Stimulated activated CD4-positive, alpha-beta T cell treated with anti-CD3 and anti-CD28 coated beads, Interleukin-1b, Interleukin-23, amount 100 ng/mL, for 24 hours (primary cell): ENCODE results near the gene EMX2.
"Not testable (repeated sequence)": the region's sequence is repeated elsewhere in the genome, so short reads cannot be mapped to it uniquely, and the experiment has no call there.

Source experiments
- DNase-seq, 4 experiments: peaks; one replicate each; pipeline ENCODE4 v3.0.0-alpha.2; 2020; ENCODE audit warnings: low read depth in 4 of 4, low spot score in 1 of 4

The EMX2 gene

DNA sequence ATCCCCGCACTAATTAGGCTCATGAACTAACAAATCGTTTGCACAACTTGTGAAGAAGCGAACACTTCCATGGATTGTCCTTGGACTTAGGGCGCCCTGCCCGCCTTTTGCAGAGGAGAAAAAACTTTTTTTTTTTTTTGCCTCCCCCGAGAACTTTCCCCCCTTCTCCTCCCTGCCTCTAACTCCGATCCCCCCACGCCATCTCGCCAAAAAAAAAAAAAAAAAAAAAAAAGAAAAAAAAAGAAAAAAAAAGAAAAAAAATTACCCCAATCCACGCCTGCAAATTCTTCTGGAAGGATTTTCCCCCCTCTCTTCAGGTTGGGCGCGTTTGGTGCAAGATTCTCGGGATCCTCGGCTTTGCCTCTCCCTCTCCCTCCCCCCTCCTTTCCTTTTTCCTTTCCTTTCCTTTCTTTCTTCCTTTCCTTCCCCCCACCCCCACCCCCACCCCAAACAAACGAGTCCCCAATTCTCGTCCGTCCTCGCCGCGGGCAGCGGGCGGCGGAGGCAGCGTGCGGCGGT is at the start of gene EMX2:
EMX2 (plus strand) TSS at position 41 of the 519 bp plus-strand sequence. CDS start 522 bp downstream, outside the sequence.
- no peak for DNase-seq

DNA sequence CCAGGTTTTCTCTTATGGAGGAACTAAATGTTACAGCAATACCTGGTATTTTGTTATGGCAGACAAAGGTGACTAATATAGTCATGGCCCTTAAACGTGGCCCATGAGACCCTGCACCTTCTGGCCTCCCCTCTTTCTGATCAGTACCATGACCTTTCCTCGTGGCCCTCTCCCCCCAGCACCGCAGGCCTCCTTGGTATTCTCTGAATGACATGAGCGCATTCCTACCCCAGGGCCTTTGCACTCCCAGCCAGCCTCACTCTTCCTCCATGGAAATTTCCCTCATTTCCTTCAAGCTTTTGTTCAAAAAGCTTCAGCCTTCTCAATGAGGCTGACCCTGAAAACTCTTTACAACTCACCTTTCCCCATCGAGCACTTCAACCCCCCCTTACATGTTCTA is 46.5 kb upstream of the EMX2 start:
- DNase-seq = no peak

GRCh38 chr10:117496616-117497028 is 45.9 kb upstream of the EMX2 start:
- DNase-seq = peak; percentile 50 to 64 (median 54)

DNA sequence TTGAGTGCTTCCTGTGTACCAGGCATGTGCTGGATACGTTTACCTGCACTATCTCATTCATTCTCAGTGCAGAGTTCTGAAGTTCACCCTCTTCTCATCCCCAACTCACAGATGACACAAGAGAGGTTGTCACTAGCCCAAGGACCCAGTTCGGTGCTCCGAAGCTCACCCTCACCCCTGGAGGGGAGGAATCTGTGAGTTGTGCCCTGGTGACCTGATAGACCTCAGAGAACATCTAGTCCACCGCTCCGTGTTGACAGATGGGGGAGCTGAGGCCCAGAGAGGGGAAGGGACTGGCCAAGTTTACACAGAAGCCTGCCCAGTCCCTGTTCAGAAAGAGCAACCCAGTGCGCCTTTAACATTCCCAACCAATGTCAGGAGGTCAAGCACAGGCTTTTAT is 44.8 kb upstream of the EMX2 start:
- DNase-seq = no peak

- DNase-seq = no peak
Observed at GRCh38 chr10:117499248-117500105, 43.1 kb upstream of the EMX2 start.

DNA sequence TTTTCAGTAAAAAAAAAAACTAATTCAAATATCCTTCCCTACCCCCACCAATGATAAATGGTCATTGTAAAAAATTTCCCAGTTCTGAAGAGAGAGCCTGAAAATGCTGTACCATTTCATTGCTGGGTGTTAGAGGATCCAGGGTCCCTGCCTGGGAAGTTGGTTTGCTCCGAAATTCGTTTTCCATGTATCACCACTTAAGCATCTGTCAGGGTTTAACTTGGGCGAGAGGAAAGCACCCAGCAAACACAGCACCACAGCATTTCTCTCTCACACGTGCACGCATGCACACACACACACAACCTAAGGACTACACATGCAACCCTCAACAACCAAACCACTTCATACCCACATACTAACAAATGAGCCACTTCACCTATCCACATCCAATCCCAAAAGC is 42.1 kb upstream of the EMX2 start:
- DNase-seq = no peak

- DNase-seq = no peak
Observed at GRCh38 chr10:117501460-117502035, 41.0 kb upstream of the EMX2 start.

GRCh38 chr10:117502421-117503243 is 39.9 kb upstream of the EMX2 start:
- DNase-seq = no peak

GRCh38 chr10:117503244-117504205 is 39.0 kb upstream of the EMX2 start:
- DNase-seq = no peak

DNA sequence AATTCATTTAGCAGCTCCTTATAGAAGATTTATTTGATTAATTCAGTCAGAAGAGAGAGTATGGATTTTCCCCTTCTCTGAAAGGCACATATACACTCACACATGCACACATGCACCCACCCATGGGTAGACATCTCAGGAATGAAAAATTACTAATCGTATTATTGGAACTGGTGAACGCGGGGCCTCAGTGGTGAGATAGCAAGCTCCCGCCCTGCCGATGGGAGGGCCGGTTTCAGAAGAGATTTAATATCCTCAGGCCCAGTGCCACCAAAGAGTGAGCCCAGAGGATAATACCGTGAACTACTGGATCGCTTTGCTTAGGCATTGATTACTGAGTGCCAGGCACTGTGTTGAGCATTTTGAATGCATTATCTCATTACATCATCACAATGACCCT is 38.0 kb upstream of the EMX2 start:
- DNase-seq = no peak

DNA sequence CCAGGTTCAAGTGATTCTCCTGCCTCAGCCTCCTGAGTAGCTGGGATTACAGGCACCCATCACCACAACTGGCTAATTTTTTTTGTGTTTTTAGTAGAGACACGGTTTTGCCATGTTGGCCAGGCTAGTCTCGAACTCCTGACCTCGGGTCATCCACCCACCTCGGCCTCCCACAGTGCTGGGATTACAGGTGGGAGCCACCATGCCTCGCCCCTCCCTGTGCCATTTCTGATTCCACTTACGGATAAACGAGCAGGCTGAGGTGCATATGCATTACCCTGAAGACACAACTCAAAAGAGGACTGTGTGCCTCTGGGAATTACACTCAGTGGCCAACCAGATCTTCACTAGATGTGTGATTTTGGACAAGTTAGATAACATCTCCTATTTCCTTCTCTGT is 35.5 kb upstream of the EMX2 start:
- DNase-seq = not testable (repeated sequence)

- no peak for DNase-seq
Observed at GRCh38 chr10:117509573-117509972, 33.0 kb upstream of the EMX2 start.

DNA sequence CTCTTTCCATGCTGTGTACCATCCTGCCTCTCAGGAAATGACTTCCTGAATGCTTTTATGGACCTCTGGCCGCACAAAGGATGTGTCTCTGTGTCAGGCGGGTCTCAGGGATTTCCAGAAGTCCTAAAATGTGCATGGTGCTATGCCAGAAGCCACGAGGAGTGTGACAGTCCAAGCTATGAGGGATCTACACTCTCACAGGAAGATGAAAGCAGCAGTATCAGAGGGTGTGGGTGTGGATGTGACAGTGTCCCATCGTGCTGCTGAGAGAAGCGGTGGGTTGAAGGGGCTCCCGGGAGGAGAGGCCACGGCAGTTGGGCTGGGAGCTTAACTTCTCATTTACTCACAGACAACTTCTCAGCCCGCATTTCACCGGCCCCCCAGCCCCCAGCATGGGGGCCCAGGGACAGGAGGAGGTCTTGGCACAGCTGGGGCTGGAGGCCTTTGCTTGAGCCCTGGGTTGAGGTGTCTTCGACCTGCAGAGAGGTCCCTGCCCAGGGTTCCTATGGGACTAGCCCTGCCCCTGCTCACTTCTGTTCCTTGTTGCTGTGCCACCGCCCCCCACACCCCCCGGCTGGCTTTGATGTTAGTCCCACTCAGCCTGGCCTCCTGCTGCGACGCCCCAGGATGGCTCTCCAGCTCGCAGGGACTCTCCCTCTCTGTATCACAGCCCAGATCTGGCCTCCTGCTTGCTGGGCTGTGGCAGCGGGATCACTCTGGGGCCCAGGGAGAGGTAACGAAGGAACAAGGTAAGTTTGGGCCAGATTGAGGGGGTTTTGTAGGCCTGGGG is 30.8 kb upstream of the EMX2 start:
- DNase-seq = no peak

DNA sequence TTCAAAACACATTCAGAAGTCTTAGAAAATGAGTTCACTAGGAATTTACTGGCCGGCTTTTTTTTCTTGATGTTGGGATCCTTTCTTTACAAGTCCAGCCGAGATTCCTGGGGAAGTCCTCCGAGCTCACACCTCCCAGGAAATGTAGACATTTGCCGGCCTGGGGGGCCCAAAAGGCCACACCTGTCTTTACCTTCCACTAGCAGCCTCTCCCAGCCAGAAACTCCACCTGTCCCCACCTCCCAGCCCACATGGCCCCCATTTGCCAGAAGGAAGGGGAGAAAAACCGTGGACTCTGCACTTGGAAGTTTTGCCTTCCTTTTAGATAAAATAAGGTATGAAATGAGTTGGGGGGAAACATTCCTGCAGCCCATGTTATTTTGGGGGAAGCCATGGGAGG is 27.6 kb upstream of the EMX2 start:
- DNase-seq = no peak

- no peak for DNase-seq
Observed at GRCh38 chr10:117516681-117517080, 25.9 kb upstream of the EMX2 start.

GRCh38 chr10:117518246-117518645 is 24.3 kb upstream of the EMX2 start:
- no peak for DNase-seq

DNA sequence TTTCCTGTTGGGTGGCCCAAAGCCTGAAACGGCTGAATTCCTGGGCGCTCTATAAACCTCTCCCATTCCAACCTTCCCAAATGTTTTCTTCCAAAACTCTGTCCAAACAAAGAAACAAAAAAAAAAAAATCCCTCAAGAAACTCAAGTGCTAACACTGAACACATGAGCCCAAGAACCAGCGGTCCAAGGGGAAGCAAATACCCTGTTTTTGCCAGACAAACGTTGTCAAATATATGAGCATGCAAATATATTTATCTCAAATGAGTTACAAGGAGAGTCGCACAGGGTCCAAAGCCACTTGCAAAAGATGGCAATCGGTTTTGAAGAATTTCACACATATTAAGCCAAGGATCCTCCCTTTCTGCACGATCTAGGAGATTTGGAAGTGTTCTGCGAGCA is 23.3 kb upstream of the EMX2 start:
- no peak for DNase-seq

- DNase-seq = no peak
Observed at GRCh38 chr10:117519879-117520278, 22.7 kb upstream of the EMX2 start.

DNA sequence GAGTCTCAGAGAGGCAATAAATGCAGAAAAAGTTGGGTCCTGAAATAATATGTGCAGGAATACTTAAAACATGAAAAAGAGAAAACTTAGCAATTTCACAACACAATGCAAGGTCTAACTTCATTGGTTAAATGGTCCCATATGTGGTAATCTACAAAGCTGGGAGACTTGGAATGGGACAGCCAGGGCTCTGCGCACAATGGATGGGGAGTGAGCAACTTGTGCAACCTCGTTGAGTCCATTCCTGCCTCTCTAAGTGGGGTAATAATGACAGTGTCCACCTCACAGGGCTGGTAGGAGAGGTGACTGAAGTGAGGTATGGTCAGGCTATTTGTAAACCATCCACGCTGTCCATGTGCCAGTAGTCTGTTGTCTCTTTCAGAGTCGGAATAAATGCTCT is 11.8 kb upstream of the EMX2 start:
- no peak for DNase-seq
